HFF-Myc (cell line): ENCODE results near the gene ATP2C1.

Experiments
- DNase-seq: peaks from one replicate; pipeline ENCODE4 v3.0.0-alpha.2; 2011; ENCODE audit warnings: low read depth; ENCODE audit errors: extremely low read depth
- H3K4me3 ChIP-seq: replicated peaks from 2 replicates; pipeline ENCODE4 v1.5.1; 2011; ENCODE audit warnings: low read depth, mild to moderate bottlenecking, control low read depth, low read length
- CTCF ChIP-seq: IDR thresholded peaks from 2 replicates; pipeline ENCODE4 v1.5.1; 2012; ENCODE audit warnings: mild to moderate bottlenecking, low read depth, low read length, control low read depth; ENCODE audit errors: missing control alignments

ATP2C1 gene

GRCh38 chr3:130948929-130949328 is 55.0 kb downstream of the ATP2C1 start:
- H3K4me3 ChIP-seq: no peak overlapping the region
- no peak for TF ChIP-seq CTCF
- no peak for DNase-seq

DNA sequence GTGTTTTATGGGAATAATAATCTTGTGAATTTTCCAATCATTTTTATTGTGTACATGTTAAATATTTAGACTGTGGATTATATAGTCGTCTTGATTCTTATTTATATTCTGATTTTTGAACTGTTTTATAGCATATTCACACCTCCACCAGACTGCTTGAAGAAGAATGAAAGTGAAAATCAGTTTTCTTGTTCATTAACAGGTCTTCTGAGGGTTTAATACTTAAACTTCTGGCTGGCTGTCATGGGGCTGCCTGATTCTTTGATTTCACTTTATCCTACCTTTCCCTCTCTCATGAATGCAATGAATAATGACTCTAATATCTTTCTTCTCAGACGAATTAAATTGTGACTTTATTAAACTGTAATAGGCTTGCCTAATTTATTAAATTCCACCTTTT is 56.2 kb downstream of the ATP2C1 start:
- no peak overlapping the region for H3K4me3 ChIP-seq
- no peak for TF ChIP-seq CTCF
- DNase-seq: no peak

- no peak for TF ChIP-seq CTCF
- H3K4me3 ChIP-seq: no peak overlapping the region
- DNase-seq: no peak
Measured at GRCh38 chr3:130950641-130951040, 56.8 kb downstream of the ATP2C1 start.

GRCh38 chr3:130955481-130955880 is 61.6 kb downstream of the ATP2C1 start:
- TF ChIP-seq CTCF: no peak
- no peak overlapping the region for H3K4me3 ChIP-seq
- DNase-seq: no peak

- no peak for DNase-seq
- no peak for TF ChIP-seq CTCF
- H3K4me3 ChIP-seq: no peak overlapping the region
Measured at GRCh38 chr3:130956281-130956680, 62.4 kb downstream of the ATP2C1 start.

GRCh38 chr3:130956721-130957120 is 62.8 kb downstream of the ATP2C1 start:
- H3K4me3 ChIP-seq: no peak overlapping the region
- no peak for DNase-seq
- TF ChIP-seq CTCF: no peak

- no peak for DNase-seq
- TF ChIP-seq CTCF: no peak
- H3K4me3 ChIP-seq: no peak overlapping the region
Measured at GRCh38 chr3:130960139-130960795, 66.4 kb downstream of the ATP2C1 start.
